Suprapubic skin (tissue), 4 donors: ENCODE results near the gene SMARCA2. TPM values are rescaled to one million over a fixed set of nuclear protein-coding genes. Genes with fewer than 3 reads are reported as not detected.

Experiments used
- DNase-seq, 2 donors: peaks; one replicate each; pipeline ENCODE4 v3.0.0-alpha.2; 2019; ENCODE audit warnings: low spot score in 2 of 2
- H3K27ac ChIP-seq: fragments of 200-600 bp; sonication (generic); one replicate; pipeline ENCODE4 v1.5.1; 2019
- H3K27me3 ChIP-seq: fragments of 200-600 bp; sonication (generic); one replicate; pipeline ENCODE4 v1.5.1; 2019
- H3K36me3 ChIP-seq: fragments of 200-600 bp; sonication (generic); one replicate; pipeline ENCODE4 v1.5.1; 2019
- H3K4me1 ChIP-seq: fragments of 200-600 bp; sonication (generic); one replicate; pipeline ENCODE4 v1.5.1; 2019
- H3K4me3 ChIP-seq: fragments of 200-600 bp; sonication (generic); one replicate; pipeline ENCODE4 v1.5.1; 2019; ENCODE audit warnings: mild to moderate bottlenecking
- H3K9me3 ChIP-seq: fragments of 200-600 bp; sonication (generic); one replicate; pipeline ENCODE4 v1.5.1; 2019
- EP300 ChIP-seq: sonication (generic); formaldehyde crosslinking; IDR thresholded peaks from one replicate; pipeline ENCODE4 v1.6.1; 2017; ENCODE audit warnings: antibody characterized with exemption
- POLR2A ChIP-seq, 2 donors: fragments of 450-650 bp; IDR thresholded peaks; one replicate each; pipeline ENCODE4 v1.6.1; 2017; ENCODE audit warnings: antibody characterized with exemption in 2 of 2, mild to moderate bottlenecking in 2 of 2, moderate library complexity in 2 of 2
- POLR2AphosphoS5 ChIP-seq, 3 donors: sonication (generic); formaldehyde crosslinking; IDR thresholded peaks; one replicate each; pipeline ENCODE4 v1.6.1; 2017; ENCODE audit warnings: antibody characterized with exemption in 3 of 3
- WGBS: methylation state at CpG from one replicate; pipeline ENCODE4 v1.1.5; 2018; 5-methylcytosine and 5-hydroxymethylcytosine counted together
- total RNA-seq, 4 donors: library from RNA; depleted of rRNA; stranded (reverse); fragments of >200 nt; gene quantifications; one replicate each; pipeline ENCODE4 v1.1.0, GENCODE V29; 2016
- TF ChIP-seq, protein P1 (sequence below), 2 donors: fragments of 200-600 bp in 1 of 2; fragments of 450-650 bp in 1 of 2; sonication (generic) in 1 of 2; IDR thresholded peaks; one replicate each; pipeline ENCODE4 v1.5.1; 2016 to 2019; ENCODE audit warnings: antibody characterized with exemption in 2 of 2, mild to moderate bottlenecking in 1 of 2, moderate library complexity in 1 of 2

Gene SMARCA2
- total RNA-seq, 4 donors from 2014 or later, result 88.9 to 236 (median 140) TPM

- Histone ChIP-seq H3K27ac (no peak overlapping the region), H3K4me3 (no peak overlapping the region), H3K4me1 (peaks cover 24% of the 10 kb centered on the region), H3K36me3 (peaks cover 30% of the 10 kb centered on the region), H3K9me3 (no peaks in the 10 kb centered on the region), H3K27me3 (no peaks in the 10 kb centered on the region)
- TF ChIP-seq, protein P1, sequence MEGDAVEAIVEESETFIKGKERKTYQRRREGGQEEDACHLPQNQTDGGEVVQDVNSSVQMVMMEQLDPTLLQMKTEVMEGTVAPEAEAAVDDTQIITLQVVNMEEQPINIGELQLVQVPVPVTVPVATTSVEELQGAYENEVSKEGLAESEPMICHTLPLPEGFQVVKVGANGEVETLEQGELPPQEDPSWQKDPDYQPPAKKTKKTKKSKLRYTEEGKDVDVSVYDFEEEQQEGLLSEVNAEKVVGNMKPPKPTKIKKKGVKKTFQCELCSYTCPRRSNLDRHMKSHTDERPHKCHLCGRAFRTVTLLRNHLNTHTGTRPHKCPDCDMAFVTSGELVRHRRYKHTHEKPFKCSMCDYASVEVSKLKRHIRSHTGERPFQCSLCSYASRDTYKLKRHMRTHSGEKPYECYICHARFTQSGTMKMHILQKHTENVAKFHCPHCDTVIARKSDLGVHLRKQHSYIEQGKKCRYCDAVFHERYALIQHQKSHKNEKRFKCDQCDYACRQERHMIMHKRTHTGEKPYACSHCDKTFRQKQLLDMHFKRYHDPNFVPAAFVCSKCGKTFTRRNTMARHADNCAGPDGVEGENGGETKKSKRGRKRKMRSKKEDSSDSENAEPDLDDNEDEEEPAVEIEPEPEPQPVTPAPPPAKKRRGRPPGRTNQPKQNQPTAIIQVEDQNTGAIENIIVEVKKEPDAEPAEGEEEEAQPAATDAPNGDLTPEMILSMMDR (IDR thresholded peaks at IDR 0.05), result no peak
- TF ChIP-seq POLR2AphosphoS5 (IDR thresholded peaks at IDR 0.05) (no peak), POLR2A (IDR thresholded peaks at IDR 0.05) (no peak), EP300 (no peak)
- 79% methylated on average over 6 of the region's 6 CpGs for WGBS
- no peak for DNase-seq
Observed at GRCh38 chr9:2173861-2174260, 158.7 kb downstream of the SMARCA2 start.

- TF ChIP-seq, protein P1 (IDR thresholded peaks at IDR 0.05), result no peak
- TF ChIP-seq POLR2A (IDR thresholded peaks at IDR 0.05) (no peak), EP300 (no peak), POLR2AphosphoS5 (IDR thresholded peaks at IDR 0.05) (no peak)
Observed at GRCh38 chr9:2174306-2174705, 159.2 kb downstream of the SMARCA2 start.

GRCh38 chr9:2174911-2175310 is 159.8 kb downstream of the SMARCA2 start:
- no peak overlapping the region for H3K4me3 ChIP-seq
- peaks cover 22% of the 10 kb centered on the region for H3K36me3 ChIP-seq
- H3K27ac ChIP-seq, result no peak overlapping the region
- TF ChIP-seq, protein P1 (IDR thresholded peaks at IDR 0.05), result no peak
- TF ChIP-seq POLR2AphosphoS5 (IDR thresholded peaks at IDR 0.05) (no peak), EP300 (no peak), POLR2A (IDR thresholded peaks at IDR 0.05) (no peak)
- 78% methylated on average over 11 of the region's 11 CpGs for WGBS
- no peak for DNase-seq
- no peaks in the 10 kb centered on the region for H3K27me3 ChIP-seq
- H3K9me3 ChIP-seq, result no peaks in the 10 kb centered on the region
- peaks cover 20% of the 10 kb centered on the region for H3K4me1 ChIP-seq

More at GRCh38 chr9:2174306-2174705, 159.2 kb downstream of the SMARCA2 start:
- Histone ChIP-seq H3K27ac (no peak overlapping the region), H3K36me3 (peaks cover 26% of the 10 kb centered on the region), H3K4me3 (no peak overlapping the region), H3K27me3 (no peaks in the 10 kb centered on the region), H3K4me1 (peaks cover 24% of the 10 kb centered on the region), H3K9me3 (no peaks in the 10 kb centered on the region)
- DNase-seq, result no peak
- WGBS, result 92% methylated on average over 7 of the region's 7 CpGs

GRCh38 chr9:2177121-2177520 is 162.0 kb downstream of the SMARCA2 start:
- H3K4me3 ChIP-seq, result no peak overlapping the region
- TF ChIP-seq POLR2AphosphoS5 (IDR thresholded peaks at IDR 0.05), result no peak
- TF ChIP-seq, protein P1 (IDR thresholded peaks at IDR 0.05), result no peak
- no peak for TF ChIP-seq EP300
- TF ChIP-seq POLR2A (IDR thresholded peaks at IDR 0.05), result no peak
- no peak overlapping the region for H3K27ac ChIP-seq
- DNase-seq, result no peak
- no peaks in the 10 kb centered on the region for H3K9me3 ChIP-seq
- 69% methylated on average over 2 of the region's 2 CpGs for WGBS
- peaks cover 3% of the 10 kb centered on the region for H3K4me1 ChIP-seq
- H3K36me3 ChIP-seq, result peaks cover 19% of the 10 kb centered on the region
- H3K27me3 ChIP-seq, result no peaks in the 10 kb centered on the region

DNA sequence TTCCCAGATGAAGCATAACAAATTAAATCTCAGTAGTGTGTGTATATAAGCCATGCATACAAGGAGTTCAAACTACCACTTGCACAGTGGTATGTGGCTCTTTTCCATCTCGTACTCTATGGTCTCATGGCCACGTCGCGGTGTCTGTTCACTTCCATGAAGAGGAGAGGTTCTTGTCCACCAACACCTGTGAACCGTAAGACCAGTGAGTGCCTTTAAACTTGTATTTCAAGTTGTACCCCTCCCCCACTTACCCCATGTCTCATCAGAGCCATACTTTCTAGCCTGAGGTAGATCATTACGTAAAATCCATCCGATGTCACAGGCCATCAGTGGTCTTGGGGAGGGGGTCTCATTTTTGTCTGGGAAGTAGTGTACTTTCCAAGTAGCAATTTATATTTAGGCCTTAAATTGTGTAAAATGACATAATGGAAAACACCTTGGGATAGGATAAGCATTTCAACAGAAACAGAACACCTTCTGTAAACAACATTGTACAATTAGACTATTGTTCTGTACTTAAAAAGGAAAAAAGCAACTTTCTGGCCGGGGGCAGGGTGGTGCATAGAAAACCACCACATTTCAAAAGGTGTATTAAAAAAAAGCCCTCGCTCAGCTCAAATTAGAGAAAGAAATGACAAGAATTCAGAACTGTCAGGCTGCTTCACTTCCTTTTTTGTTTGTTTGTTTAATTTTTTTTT is 163.0 kb downstream of the SMARCA2 start:
- Histone ChIP-seq H3K36me3 (peaks cover 18% of the 10 kb centered on the region), H3K4me1 (peaks cover 3% of the 10 kb centered on the region), H3K4me3 (no peak overlapping the region), H3K27me3 (no peaks in the 10 kb centered on the region), H3K9me3 (no peaks in the 10 kb centered on the region), H3K27ac (peak overlapping the region; percentile 49)
- TF ChIP-seq, protein P1 (IDR thresholded peaks at IDR 0.05), result no peak
- TF ChIP-seq EP300, result no peak
- TF ChIP-seq POLR2AphosphoS5 (IDR thresholded peaks at IDR 0.05), result no peak
- TF ChIP-seq POLR2A (IDR thresholded peaks at IDR 0.05), result no peak
- DNase-seq, result no peak
- 88% methylated on average over 9 of the region's 9 CpGs for whole genome bisulfite sequencing
